HepG2 (cell line): Measurements from ENCODE around the gene SURF1. TPM values are rescaled to one million over a fixed set of nuclear protein-coding genes. Genes with fewer than 3 reads are reported as not detected.

Source experiments
- BORCS8-MEF2B ChIP-seq: sonication (generic); formaldehyde crosslinking; IDR thresholded peaks from 2 replicates; pipeline ENCODE4 v1.8.0; 2022; ENCODE audit warnings: mild to moderate bottlenecking, missing genetic modification reagents
- CHCHD3 ChIP-seq: sonication (generic); formaldehyde crosslinking; IDR thresholded peaks from 2 replicates; pipeline ENCODE4 v1.8.0; 2022; ENCODE audit warnings: mild to moderate bottlenecking, missing genetic modification reagents, moderate library complexity
- EHMT2 ChIP-seq: fragments of 200-600 bp; sonication (generic); IDR thresholded peaks from 2 replicates; pipeline ENCODE4 v1.7.0; 2017; ENCODE audit warnings: antibody characterized with exemption, low read depth, low read length, borderline replicate concordance
- HCFC1 ChIP-seq: fragments of 150-350 bp; IDR thresholded peaks from 2 replicates; pipeline ENCODE4 v1.6.1; 2014; ENCODE audit warnings: low read depth, low read length
- KDM1A ChIP-seq: IDR thresholded peaks from 2 replicates; pipeline ENCODE4 v1.6.1; 2016; ENCODE audit warnings: missing compliant biosample characterization
- NR1H2 ChIP-seq: sonication (generic); formaldehyde crosslinking; IDR thresholded peaks from 2 replicates; pipeline ENCODE4 v1.8.1; 2022; ENCODE audit warnings: low read depth, missing genetic modification reagents, borderline replicate concordance
- PLRG1 ChIP-seq: fragments of 450-650 bp; conservative IDR thresholded peaks from 2 replicates; pipeline ENCODE4 v1.6.1; 2016
- PTBP1 ChIP-seq: fragments of 200-400 bp; formaldehyde crosslinking; IDR thresholded peaks from 2 replicates; pipeline ENCODE4 v1.6.1; 2018; ENCODE audit warnings: low read length, low read depth; ENCODE audit not compliant: poor library complexity, severe bottlenecking
- REST ChIP-seq, 2 experiments: IDR thresholded peaks; 2 replicates each; pipeline ENCODE4 v1.6.1; 2011 to 2012; ENCODE audit warnings: low read length in 2 of 2, borderline replicate concordance in 1 of 2, low read depth in 1 of 2, mild to moderate bottlenecking in 1 of 2, moderate library complexity in 1 of 2
- RXRA ChIP-seq: sonication (generic); formaldehyde crosslinking; IDR thresholded peaks from 2 replicates; pipeline ENCODE4 v1.5.1; 2020; ENCODE audit warnings: missing genetic modification reagents
- ZNF282 ChIP-seq: fragments of 450-650 bp; IDR thresholded peaks from 2 replicates; pipeline ENCODE4 v1.6.1; 2018; ENCODE audit not compliant: partially characterized antibody
- ZNF362 ChIP-seq: sonication (generic); formaldehyde crosslinking; IDR thresholded peaks from 2 replicates; pipeline ENCODE4 v1.4.0; 2020; ENCODE audit warnings: missing genetic modification reagents, mild to moderate bottlenecking, borderline replicate concordance
- ZNF430 ChIP-seq: sonication (generic); formaldehyde crosslinking; IDR thresholded peaks from 2 replicates; pipeline ENCODE4 v1.9.0; 2021; ENCODE audit warnings: mild to moderate bottlenecking, missing genetic modification reagents
- ZNF513 ChIP-seq: sonication (generic); formaldehyde crosslinking; conservative IDR thresholded peaks from 2 replicates; pipeline ENCODE4 v1.5.0; 2020; ENCODE audit warnings: missing genetic modification reagents
- ZNF615 ChIP-seq: sonication (generic); formaldehyde crosslinking; IDR thresholded peaks from 2 replicates; pipeline ENCODE4 v1.5.0; 2020; ENCODE audit warnings: mild to moderate bottlenecking, missing genetic modification reagents, borderline replicate concordance
- ZNF839 ChIP-seq: sonication (generic); formaldehyde crosslinking; IDR thresholded peaks from 2 replicates; pipeline ENCODE4 v1.4.0; 2020; ENCODE audit warnings: missing genetic modification reagents, mild to moderate bottlenecking, borderline replicate concordance
- polyA plus RNA-seq, 8 experiments: library from polyadenylated mRNA; depleted of rRNA in 3 of 8; stranded (reverse) in 7 of 8; unstranded in 1 of 8; fragments of >200 nt; fragmentation: Illumina TruSeq in 4 of 8; extraction: Trizol in 4 of 8; gene quantifications; 2 replicates each; pipeline versions ENCODE4 v1.2.1 to v1.2.3, GENCODE V29; 2011 to 2016; ENCODE audit warnings: low read depth in 4 of 8, missing spikeins in 1 of 8, mixed read lengths in 1 of 8; ENCODE audit not compliant: insufficient read depth in 1 of 8
- total RNA-seq, 5 experiments: library from RNA; depleted of rRNA; stranded (reverse); fragments of >200 nt; fragmentation: Illumina TruSeq; extraction: Trizol; gene quantifications; 2 replicates each; pipeline ENCODE4 v1.2.3, GENCODE V29; 2016; ENCODE audit warnings: low read depth in 1 of 5
- TF ChIP-seq, protein P1 (sequence below): IDR thresholded peaks from 2 replicates; pipeline ENCODE4 v1.6.1; 2018; ENCODE audit warnings: missing genetic modification reagents
- TF ChIP-seq, protein P2 (sequence below): sonication (generic); formaldehyde crosslinking; IDR thresholded peaks from 2 replicates; pipeline ENCODE4 v1.4.0; 2020; ENCODE audit warnings: missing genetic modification reagents, low read depth, mild to moderate bottlenecking, borderline replicate concordance
- TF ChIP-seq, protein P3 (sequence below): sonication (generic); formaldehyde crosslinking; IDR thresholded peaks from 2 replicates; pipeline ENCODE4 v1.5.0; 2020; ENCODE audit warnings: missing genetic modification reagents, mild to moderate bottlenecking, borderline replicate concordance

SURF1 gene
- total and polyA plus RNA-seq, 2 of the 13 experiments (the other 11 are each of a cell fraction or from before 2014, with no cell fraction given): 17.8 to 40.7 TPM

- TF ChIP-seq PTBP1 (no peak), NR1H2 (no peak), ZNF362 (CRISPR knock-in tag) (no peak), PLRG1 (no peak), ZNF615 (CRISPR knock-in tag) (no peak), ZNF513 (CRISPR knock-in tag) (no peak), ZNF282 (no peak), ZNF839 (CRISPR knock-in tag) (no peak), BORCS8-MEF2B (CRISPR knock-in tag) (peak; percentile 71; the same call in 1 of the 2 replicates), HCFC1 (no peak; the same call in 1 of the 2 replicates), REST (IDR thresholded peaks at IDR 0.05; ENCODE audit: borderline replicate concordance in 1 of 2, low read depth in 1 of 2, low read length in 2 of 2) (no peak; a peak in 1 of 4 replicates), RXRA (CRISPR knock-in tag) (peak; percentile 59; the same call in 1 of the 2 replicates), ZNF430 (CRISPR knock-in tag) (peak; percentile 24; the same call in 1 of the 2 replicates), EHMT2 (no peak), KDM1A (CRISPR knock-in tag) (no peak), CHCHD3 (CRISPR knock-in tag) (peak; percentile 69; the same call in 1 of the 2 replicates)
- TF ChIP-seq, protein P1, sequence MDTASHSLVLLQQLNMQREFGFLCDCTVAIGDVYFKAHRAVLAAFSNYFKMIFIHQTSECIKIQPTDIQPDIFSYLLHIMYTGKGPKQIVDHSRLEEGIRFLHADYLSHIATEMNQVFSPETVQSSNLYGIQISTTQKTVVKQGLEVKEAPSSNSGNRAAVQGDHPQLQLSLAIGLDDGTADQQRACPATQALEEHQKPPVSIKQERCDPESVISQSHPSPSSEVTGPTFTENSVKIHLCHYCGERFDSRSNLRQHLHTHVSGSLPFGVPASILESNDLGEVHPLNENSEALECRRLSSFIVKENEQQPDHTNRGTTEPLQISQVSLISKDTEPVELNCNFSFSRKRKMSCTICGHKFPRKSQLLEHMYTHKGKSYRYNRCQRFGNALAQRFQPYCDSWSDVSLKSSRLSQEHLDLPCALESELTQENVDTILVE: no peak
- TF ChIP-seq, protein P2, sequence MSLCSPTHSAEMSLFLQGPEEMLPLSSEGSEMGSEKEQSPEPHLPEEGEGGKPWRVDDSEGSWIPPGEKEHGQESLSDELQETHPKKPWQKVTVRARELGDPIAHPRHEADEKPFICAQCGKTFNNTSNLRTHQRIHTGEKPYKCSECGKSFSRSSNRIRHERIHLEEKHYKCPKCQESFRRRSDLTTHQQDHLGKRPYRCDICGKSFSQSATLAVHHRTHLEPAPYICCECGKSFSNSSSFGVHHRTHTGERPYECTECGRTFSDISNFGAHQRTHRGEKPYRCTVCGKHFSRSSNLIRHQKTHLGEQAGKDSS (CRISPR knock-in tag): no peak
- TF ChIP-seq, protein P3, sequence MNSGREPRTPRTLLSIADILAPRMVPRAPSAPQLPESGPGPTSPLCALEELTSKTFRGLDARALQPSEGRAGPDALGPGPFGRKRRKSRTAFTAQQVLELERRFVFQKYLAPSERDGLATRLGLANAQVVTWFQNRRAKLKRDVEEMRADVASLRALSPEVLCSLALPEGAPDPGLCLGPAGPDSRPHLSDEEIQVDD (CRISPR knock-in tag): no peak
Observed at GRCh38 chr9:133375724-133376654, 19.7 kb upstream of the SURF1 start, which contains the start of the genes STKLD1 and SURF4 (continued).
